ENCODE data around the gene PCSK6. TPM values are rescaled to one million over a fixed set of nuclear protein-coding genes. Genes with fewer than 3 reads are reported as not detected.

Gene PCSK6
- total RNA-seq, 1 donor from 2014 or later, result 3.8 TPM

GRCh38 chr15:101528108-101528916 lies 38.8 kb upstream of the PCSK6 start:
- Mint-ChIP-seq H3K27ac (ENCODE audit: unreplicated experiment) (no peak overlapping the region), H3K4me3 (ENCODE audit: unreplicated experiment) (no peak overlapping the region)

DNA sequence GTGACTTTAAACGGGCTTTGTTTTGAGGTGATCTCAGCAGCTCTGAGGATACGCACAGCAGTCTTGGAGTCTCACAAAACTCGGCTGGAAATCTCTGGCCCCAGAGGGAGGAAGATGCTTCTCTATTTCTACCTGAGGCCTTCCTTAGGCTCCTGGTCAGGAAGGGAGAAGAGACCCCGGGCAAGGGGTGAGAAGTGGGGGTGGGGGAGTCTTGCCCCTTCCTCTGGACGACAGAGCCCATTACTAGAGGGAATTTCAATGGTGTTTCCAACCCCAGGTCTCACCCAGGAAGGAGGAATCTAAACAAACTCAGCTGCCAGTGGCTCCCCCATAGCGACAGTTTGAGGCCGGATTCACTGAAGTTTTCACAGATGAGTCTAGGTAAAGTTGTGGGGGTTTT lies 37.4 kb upstream of the PCSK6 start:
- Mint-ChIP-seq H3K27ac (ENCODE audit: unreplicated experiment) (no peak overlapping the region), H3K4me3 (ENCODE audit: unreplicated experiment) (no peak overlapping the region), H3K27me3 (ENCODE audit: unreplicated experiment) (peaks cover 2% of the 10 kb centered on the region), H3K9me3 (ENCODE audit: unreplicated experiment) (peaks cover 3% of the 10 kb centered on the region), H3K4me1 (ENCODE audit: low read depth, unreplicated experiment) (peaks cover 7% of the 10 kb centered on the region), H3K36me3 (ENCODE audit: unreplicated experiment) (no peaks in the 10 kb centered on the region)
- no peak for TF ChIP-seq CTCF (IDR thresholded peaks at IDR 0.05; ENCODE audit: partially characterized antibody, unreplicated experiment)
- no peak for DNase-seq

More at GRCh38 chr15:101528108-101528916, 38.8 kb upstream of the PCSK6 start:
- DNase-seq, result no peak
- peaks cover 2% of the 10 kb centered on the region for H3K27me3 Mint-ChIP-seq (ENCODE audit: unreplicated experiment)
- H3K36me3 Mint-ChIP-seq (ENCODE audit: unreplicated experiment), result no peaks in the 10 kb centered on the region
- peaks cover 7% of the 10 kb centered on the region for H3K9me3 Mint-ChIP-seq (ENCODE audit: unreplicated experiment)
- TF ChIP-seq CTCF (IDR thresholded peaks at IDR 0.05; ENCODE audit: partially characterized antibody, unreplicated experiment), result no peak
- H3K4me1 Mint-ChIP-seq (ENCODE audit: low read depth, unreplicated experiment), result peaks cover 7% of the 10 kb centered on the region

- H3K4me3 Mint-ChIP-seq (ENCODE audit: unreplicated experiment), result no peak overlapping the region
- peaks cover 7% of the 10 kb centered on the region for H3K4me1 Mint-ChIP-seq (ENCODE audit: low read depth, unreplicated experiment)
- no peak overlapping the region for H3K27ac Mint-ChIP-seq (ENCODE audit: unreplicated experiment)
- TF ChIP-seq CTCF (IDR thresholded peaks at IDR 0.05; ENCODE audit: partially characterized antibody, unreplicated experiment), result no peak
- DNase-seq, result no peak
- no peaks in the 10 kb centered on the region for H3K36me3 Mint-ChIP-seq (ENCODE audit: unreplicated experiment)
- peaks cover 2% of the 10 kb centered on the region for H3K27me3 Mint-ChIP-seq (ENCODE audit: unreplicated experiment)
- peaks cover 3% of the 10 kb centered on the region for H3K9me3 Mint-ChIP-seq (ENCODE audit: unreplicated experiment)
These were observed 36.9 kb upstream of the PCSK6 start for GRCh38 chr15:101526442-101526841.

GRCh38 chr15:101526021-101526420 lies 36.5 kb upstream of the PCSK6 start:
- no peaks in the 10 kb centered on the region for H3K36me3 Mint-ChIP-seq (ENCODE audit: unreplicated experiment)
- no peak overlapping the region for H3K27ac Mint-ChIP-seq (ENCODE audit: unreplicated experiment)
- peaks cover 3% of the 10 kb centered on the region for H3K9me3 Mint-ChIP-seq (ENCODE audit: unreplicated experiment)
- no peak overlapping the region for H3K4me3 Mint-ChIP-seq (ENCODE audit: unreplicated experiment)
- peaks cover 7% of the 10 kb centered on the region for H3K4me1 Mint-ChIP-seq (ENCODE audit: low read depth, unreplicated experiment)
- TF ChIP-seq CTCF (IDR thresholded peaks at IDR 0.05; ENCODE audit: partially characterized antibody, unreplicated experiment), result no peak
- DNase-seq, result no peak
- peaks cover 2% of the 10 kb centered on the region for H3K27me3 Mint-ChIP-seq (ENCODE audit: unreplicated experiment)

DNA sequence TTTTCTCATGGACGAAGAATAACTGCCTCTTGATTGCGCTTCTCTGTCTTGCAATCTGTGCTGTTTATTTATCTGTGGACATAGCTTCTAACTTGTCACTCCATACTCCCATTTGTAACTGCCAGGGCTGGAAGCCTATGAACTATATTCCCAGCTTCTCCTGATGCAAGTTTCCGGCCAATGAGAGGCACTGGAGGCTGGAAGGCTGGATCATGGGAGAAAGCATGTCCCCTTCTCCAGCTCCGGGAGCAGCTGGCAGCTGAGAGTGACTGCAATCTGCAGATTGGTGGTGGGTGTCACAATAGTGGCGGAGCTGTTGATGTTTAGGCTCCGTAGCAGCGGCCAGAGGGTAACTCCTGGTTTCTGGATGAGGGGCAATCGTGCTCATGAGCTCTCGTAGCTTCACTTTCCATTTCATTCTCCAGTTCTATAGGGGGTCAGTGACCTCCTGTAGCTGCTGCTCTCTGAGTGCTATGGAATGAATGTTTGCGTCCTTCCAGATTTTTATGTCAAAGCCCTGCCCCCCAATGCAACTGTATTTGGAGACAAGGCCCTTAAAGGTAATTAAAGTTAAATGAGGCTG lies 35.7 kb upstream of the PCSK6 start:
- Mint-ChIP-seq H3K4me1 (ENCODE audit: low read depth, unreplicated experiment) (peaks cover 7% of the 10 kb centered on the region), H3K9me3 (ENCODE audit: unreplicated experiment) (peaks cover 3% of the 10 kb centered on the region), H3K4me3 (ENCODE audit: unreplicated experiment) (no peak overlapping the region), H3K27ac (ENCODE audit: unreplicated experiment) (no peak overlapping the region), H3K36me3 (ENCODE audit: unreplicated experiment) (no peaks in the 10 kb centered on the region), H3K27me3 (ENCODE audit: unreplicated experiment) (peaks cover 2% of the 10 kb centered on the region)
- no peak for TF ChIP-seq CTCF (IDR thresholded peaks at IDR 0.05; ENCODE audit: partially characterized antibody, unreplicated experiment)
- DNase-seq, result no peak

Measured in glutamatergic neuron (in vitro differentiated cells).